Hematopoietic multipotent progenitor cell treated with erythropoietin and hydrocortisone succinate and interleukin-3 and kit ligand, for 17 days (in vitro differentiated cells): Measurements from ENCODE around the gene UNCX.

Experiments used
- DNase-seq: peaks from one replicate; pipeline ENCODE4 v3.0.0-alpha.2; 2015; ENCODE audit warnings: low spot score

UNCX gene

DNA sequence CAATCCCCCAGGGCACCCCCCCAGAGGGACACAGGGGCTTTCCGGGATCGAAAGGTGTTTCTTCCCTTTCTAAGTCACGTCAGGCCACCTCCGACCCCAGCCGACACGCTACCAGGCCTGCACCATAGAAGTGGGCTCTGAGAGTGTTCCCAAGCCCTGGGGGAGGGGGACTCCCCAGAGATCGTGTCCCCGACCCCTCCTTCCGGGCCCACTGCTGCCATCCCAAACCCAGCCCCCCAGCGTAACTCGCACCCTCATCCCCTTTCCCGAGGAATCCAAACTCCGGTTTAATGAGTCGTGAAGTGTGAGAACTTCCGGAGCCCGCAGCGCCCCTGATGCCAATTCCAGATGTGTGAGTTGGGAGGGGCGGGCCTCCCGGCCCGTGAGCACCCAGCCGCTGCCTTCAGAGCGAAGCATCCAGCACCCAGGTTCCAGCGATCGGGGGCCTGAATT lies 11.3 kb downstream of the UNCX start:
- no peak for DNase-seq

DNA sequence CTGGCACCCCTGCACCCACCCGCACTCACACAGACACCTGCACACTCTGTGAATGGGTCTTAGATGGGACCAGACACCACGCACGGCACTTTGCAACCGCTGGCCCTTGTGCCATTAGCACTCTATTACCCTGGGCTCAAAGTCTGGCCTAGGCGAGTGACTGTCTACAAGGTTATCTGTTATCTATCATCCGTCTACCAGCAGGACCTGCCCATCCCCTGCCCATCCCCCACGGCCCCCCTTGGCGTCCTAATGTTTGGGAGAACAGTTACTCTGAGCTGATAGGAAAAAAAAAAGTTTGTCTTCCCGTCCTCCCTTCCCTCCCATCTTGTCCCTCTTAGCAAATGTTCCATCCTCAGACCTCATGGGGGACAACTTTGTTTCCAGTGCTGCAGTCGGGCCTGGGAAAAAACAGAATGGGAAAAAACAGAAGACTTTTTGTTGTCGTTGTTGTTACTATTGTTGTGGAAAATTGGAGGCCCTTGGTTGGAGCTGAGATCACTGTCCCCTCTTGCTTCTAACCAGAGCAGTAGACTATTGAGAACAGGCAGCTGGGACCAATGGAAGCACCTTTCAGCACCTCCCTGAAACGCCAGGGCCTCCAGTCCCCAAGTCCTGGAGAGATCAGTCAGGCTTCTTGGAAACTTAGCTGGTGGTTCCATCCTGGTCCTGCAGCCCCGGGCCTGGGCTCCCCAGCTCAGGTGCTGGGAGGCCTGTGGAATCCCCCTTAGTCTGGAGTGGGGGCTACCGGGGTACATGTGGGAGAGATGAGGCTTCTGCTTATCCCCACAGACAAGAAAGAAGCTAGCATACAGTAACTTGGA lies 12.2 kb downstream of the UNCX start:
- no peak for DNase-seq

DNA sequence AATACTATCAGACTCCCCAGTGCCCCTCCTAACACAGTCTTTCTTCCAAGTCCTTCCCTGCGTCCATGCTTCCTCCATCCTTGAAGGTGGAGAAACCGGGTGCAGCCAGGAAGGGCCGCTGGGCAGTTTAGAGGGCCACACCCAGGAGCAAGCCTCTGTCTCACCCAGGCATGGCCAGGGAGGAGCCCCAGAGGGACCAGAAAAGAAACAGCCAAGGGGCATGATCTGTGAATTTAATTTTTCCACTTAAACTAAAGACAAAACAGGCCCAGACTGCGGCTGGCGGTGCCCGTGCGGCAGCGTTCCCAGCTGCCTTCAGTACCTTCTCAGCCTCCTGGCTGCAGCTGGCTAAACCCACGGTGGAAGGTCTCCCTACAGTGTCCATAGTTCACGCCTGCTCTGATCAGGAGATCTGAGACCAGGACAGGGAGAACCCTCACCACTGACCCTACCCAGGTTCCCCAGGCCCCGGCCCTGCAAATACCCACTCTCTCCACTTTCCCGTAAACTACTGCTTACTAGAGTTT lies 12.9 kb downstream of the UNCX start:
- no peak for DNase-seq

DNA sequence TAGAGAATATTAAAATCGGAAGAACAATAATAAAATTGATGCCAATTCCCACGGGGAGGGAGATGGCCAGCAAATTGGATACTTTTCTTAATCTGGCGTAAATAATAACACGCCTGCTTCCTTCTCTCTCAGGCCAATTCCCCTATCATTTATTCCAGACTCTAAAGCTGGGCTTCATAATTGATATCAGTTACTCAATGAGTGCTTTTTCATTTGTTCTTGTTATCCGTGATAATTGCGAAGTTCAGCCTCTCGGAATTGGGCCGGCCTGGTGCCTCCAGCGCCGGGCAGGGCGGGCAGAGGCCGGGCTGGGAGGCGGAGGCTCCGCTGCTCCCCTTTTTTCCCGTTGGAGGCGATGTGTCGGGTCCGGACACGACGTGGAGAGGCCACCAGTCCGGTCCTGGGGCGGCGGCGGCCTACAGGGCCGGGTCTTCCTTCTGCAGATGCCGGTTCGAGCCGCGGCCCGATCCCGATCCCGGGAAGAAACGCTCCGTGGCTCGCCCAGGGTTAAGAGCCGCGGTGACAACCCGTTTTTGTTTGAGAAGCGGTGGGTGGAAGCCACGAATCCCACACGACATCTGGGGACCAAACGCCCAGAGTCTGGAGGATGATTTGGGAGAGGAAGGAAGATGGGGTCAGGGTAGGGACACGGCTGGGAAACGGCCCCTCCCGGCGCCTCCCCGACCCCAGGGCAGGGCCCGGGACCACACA lies 13.6 kb downstream of the UNCX start:
- no peak for DNase-seq

DNA sequence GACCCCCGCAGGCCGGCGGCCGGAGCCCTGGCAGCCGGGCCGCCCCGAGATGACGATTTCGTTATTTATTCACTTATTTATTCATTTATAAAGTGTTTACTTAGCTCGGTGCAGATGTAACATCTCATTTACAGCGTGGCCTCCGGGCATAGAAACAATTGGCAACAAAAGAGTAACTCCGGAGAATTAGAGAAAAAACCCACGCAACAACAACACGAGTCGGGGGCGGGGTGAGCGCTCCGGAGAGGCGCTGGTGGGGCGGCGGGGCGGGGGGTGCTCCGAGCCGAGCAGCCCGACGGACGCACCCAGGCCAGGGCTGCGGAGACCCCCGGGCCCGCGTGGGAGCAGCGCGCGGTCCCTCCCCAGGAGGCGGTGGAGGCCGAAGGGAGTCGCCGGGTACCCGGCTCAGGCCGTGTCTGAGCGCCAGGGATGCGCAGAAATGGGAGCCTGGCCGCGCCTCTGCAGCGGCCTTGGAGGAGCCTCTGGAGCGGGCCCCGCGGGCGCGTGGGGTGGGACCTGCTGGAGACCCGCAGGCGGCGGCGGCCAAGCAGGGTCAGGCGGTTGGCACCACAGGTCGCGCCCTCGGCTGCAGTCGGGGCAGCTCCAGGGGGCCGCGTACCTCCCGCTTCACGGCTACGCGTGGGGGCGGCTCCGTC lies 14.3 kb downstream of the UNCX start:
- DNase-seq, result no peak

DNA sequence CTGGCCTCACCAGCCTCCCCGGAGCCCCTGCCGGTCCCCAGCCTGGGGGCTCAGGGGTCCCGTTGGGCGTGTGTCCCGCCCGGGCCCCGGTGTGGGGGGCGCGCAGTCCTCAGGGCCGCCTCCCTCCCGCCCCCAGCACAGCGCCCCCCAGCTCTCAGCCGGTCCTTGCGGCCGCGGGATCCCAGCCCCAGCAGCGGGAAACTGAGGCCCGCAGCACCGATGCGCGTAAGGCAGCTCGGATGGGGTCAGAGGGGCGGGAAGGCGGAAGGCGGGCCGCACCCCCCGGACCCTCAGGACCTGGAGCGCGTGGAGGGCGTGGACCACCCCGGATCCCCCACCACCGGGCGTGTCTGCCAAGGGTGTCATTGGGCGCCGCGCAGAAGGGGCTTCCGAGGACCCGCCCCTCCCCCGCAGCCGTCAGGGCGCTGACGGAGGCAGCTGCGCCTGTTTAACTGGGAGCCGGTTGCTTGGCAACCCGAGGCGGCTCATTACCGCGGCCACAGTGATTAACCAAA lies 14.9 kb downstream of the UNCX start:
- DNase-seq, result no peak

DNA sequence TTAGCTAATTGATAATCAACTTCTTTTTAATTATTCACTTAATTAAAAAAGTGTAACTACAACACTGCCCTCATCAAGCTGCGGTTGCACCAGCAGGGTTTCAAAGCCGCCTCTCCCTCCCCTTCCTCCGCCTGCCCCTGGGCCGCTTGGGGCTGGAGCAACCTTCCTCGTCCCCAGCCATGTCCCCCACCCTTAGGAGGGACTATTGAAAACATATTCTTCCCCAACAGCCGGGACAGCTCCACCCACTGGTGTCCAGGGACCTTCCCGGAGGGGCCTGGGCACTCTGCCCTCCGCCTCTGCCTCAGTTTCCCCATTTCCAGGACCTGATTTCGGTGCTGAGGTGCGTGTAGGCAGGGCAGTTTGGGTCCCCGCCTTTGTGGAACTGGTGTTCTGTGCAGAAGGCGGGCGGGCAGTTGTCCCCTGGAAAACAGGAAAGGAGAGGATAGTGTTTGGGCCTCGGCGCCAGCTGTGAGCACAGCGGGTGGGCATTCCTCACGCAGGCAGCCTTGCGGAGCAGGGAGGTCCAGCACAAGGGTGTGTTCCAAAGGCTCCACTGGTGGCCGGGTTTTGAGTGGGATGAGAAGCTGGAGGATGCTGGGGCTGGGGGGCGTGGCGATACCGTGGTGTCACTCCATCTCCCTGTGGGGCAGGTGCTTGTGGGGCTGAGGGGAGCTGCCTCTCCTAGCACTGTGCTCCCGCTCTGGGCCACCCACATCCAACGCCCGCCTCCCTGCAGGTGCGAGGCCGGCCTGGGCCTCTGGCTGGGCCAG lies 15.7 kb downstream of the UNCX start:
- DNase-seq, result no peak

DNA sequence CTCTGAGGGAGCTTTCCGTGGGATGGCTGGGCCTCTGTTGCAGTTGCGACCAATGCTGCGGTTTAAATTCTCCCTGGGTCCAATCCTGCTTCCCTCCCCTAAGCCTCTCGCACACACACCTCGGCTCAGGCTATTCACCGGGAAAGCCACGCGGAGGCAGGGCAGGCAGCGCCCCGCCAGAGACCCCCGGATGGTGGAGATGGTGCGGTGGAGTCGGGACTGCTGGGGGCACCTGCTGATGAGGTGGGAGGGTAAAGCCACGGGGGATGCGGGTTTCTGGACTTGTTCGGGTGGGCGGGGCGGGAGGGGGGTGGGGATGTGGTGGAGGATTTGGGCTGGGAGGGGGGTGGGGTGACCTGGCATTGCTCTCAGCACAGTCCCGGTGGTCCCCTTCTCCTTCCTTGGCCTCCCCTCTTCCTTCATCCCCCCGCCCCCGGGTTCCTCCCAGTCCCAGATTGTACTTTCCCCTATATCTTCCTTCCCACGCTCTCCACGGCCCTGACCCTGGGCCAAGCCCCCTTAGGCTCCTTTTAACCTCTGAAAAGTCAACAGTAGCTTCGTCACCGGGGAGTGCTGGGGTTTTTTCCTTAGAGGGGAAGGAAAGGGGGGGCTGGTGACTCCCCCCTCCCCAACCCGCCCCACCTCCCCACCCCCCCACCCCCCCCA lies 16.4 kb downstream of the UNCX start:
- no peak for DNase-seq

DNA sequence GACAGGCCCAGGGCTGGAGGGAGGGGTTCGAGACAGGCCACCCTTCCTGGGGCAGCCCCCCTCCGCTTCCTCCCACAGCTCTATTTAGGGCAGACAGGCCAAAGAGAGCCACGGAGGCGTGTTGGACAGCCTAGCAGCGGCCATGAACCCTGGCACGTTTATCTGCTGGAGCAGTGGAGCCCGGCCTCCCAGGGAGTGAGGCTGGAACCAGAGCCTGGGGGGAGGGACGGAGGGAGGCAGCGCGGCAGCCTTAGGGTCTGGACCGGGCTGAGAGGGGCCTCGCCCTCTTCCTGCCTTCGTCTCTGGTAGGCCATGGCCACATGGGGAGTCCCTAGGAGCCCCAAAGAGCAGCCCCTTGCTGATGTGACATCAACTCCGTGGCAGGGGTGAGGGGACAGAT lies 17.1 kb downstream of the UNCX start:
- no peak for DNase-seq

DNA sequence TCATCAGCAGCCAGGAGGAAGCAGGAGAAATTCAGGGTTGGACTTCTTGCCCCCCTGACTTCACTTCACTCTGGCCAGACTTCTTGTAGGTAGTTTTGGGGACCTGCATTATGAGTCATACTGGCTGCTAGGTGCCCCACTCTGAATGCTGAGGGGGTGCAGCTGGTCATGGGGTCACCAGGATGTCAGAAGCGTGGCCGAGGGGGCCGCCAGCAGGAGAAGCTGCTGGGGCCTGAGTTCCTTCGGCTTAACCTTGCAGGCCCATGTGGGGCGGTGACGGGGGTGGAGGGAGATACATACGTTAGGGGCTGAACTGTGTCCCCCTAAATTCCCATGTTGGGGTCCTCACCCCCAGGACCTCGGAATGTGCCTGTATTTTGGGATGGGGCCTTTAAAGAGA lies 18.2 kb downstream of the UNCX start:
- DNase-seq, result no peak

DNA sequence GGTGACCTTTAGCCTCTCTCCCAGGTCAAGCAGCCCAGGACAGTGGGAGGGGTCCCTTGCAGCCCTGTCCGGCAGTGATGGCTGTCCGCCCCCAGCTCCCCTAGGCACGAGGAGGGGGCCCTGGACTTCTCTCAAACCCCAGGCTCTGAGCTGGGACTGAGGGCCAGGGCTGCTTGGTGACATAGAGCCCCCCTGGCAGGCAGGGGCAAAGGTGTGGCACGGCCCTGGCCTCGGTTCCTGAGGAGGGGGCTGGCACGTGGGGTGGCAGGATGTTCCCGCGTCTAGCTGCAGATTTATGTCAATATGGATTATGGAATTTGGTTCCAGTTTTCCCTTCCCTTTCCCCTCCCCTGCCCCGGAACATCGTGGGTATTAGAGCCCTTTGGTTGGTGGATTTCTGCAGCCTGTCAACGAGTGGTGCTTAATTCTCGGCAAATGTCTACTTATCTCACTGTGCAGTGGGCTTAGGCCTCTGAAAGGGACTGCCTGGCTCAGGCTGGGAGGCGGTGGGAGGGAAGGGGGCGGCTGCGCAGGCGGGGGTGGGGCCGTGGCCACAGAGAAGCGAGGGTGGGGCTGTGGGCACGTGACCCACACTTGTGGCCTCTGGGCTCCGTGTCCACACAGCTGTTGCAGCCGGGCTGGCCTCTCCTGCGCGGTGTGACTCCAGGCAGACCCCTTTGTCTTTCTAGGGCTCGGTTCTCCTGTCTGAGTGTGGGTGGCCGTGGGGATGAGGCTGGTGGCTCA lies 19.3 kb downstream of the UNCX start:
- no peak for DNase-seq

DNA sequence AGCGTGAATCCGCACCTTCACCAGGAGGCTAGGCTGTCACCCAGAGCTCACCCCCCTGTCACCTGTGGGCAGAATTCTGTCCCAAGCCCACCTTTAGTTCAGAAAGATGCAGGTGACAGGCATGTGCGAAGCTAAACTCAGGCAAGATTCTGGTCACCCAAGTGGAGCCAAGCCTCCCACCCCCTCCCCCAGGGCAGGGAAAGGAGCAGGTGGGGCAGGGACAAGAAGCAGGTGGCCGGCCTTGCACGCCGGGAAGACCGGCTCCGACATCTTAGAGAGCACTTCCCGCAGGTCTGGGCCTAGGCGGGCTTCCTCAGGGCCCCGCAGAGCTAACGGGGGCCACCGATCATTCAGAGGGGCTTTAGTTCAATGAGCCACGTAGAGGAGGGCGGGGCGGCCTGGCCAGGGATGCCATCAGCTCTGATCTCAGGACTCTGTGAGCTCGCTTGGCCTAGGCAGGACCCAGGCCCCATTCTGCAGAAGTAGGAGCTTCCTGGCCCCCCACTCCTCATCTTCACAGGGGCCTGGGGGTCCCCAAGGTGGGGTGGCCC lies 19.9 kb downstream of the UNCX start:
- DNase-seq, result no peak

DNA sequence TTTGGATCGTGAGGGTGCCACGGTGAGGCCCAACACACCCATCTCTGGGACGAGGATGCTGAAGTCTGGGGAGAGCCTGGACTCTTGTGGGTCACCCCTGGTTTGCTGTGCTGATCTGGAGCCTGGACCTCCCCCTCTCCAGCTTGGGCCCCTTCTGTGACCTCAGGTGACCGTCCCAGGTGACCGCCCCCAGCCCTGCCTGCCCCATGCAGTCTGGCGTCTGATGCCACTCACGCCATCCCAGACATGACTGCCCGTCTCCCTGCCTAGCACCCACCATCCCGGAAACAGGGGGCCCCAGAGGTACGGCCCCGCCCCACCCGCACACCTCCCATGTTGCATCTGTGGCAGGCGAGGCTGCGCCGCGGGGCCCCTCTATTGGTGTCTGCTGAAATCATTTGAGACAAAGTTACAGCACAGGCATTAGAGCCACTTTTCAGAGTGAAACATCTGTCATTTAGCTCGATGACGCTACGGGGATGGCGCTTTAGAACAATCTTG lies 21.1 kb downstream of the UNCX start:
- no peak for DNase-seq

DNA sequence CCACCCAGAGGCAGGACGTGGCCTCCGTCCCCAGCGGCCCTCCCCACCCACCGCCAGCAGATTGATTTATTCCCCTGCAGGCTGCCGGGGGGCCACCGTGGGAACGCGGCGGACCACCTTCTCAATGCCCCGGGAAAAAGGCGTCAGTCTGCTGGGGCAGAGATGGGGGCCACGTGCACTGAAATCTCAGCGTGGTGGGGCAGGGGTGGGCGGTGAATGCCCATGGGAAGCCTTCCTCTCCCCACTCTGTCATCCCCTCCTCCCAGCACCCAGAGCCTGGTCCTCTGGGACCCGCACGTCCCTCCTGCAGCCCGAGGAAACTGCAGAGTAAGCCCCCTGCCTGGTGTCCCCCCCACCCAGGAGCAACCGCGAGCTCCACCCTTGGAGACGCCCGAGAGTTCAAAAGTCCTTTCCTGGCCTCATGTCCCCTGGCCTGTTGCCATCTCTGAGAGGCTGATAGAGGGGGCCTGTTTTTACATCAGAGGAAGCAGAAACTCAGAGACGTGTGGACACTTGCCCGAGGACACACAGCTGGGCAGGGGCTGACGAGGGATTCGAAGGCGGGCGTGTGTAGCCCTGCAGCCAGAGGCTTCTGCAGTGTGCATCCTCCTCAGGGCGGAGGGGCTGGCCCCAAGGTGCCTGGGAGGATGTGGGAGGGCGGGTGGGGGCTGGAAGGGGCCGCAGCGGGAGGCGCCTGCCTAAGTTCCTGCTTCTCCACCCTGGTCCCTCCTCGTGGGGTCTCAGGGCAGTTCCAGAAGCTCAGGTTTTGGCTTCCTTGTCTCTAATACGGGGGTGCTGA lies 21.8 kb downstream of the UNCX start:
- DNase-seq, result no peak

DNA sequence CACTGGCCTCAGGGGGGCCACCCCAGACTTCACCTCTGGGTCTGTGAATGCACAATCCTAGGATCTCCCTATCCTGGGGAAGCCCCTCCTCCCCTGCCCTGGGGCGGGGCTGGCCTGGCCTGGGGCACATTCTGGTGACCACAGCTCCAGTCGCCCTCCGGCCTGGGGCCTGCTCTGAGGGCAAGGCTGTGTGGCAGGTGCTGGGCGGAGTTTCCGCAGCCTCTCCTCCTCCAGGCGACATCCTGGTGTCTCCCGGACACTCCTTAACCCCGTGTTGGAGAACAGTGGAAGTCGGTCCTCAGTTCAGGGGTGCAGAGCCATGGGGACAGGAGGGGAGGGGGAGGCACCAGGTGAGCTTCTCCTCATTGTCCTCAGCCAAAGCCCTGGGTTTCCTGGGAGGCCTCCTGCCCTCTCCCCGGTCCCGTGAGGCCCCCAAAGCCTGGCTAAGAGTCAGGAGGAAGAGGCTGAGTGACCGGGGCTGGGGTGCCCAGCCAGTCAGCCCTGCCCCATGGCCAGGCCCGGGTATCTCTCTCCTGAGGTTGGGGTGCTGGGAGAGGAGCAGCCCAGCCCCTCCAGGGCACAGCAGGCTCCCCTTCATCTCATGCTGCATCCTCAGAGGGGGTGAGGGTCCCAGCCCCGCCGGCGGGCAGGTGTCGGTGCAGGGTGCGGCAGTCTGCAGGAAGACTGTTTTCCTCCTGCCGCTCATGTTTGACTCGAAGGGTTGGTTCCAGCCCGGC lies 22.6 kb downstream of the UNCX start:
- no peak for DNase-seq

DNA sequence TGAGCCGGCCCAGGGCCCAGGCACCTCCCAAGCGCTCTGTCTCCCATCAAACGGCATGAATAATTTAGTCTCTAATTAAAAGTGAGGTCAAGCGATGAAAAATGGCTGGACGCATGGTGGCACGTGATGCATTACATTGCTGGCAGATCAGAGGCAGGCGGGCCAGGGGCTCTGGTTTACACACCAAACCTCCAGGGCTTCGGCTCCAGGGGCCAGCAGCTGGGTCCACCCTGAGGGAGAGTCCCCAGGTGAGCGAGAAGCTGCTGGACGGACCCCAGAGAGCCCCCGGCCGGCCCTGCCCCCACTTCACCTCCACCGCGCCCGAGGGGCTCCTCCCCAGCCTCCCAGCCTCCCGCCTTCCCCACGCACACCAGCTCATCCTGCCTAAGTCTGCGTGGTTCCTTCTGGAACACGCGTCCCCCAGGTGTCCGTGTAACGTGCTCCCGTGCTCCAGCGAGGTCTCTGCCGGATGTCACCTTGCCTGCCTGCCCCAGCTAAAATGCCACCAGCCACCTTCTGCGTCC lies 23.2 kb downstream of the UNCX start:
- no peak for DNase-seq

DNA sequence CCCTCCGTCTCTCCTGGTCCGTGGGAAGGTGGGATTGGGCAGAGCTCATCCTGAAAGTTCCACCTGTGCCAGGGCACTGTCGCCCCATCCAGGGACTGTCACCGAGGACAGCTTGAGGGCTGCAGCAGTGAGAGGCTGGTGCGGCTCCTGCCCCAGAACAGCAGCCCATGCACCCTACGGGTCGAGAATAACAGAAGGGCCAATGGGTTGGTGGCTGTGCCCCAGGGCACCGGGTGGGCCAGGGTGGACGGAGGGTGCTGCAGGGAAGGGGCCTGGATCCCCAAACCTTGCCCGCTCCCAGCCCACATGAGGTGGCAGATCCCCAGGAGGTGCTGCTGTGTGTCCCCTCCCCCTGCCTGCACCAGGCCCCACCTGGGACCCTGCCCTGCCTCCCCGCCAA lies 23.9 kb downstream of the UNCX start:
- no peak for DNase-seq

DNA sequence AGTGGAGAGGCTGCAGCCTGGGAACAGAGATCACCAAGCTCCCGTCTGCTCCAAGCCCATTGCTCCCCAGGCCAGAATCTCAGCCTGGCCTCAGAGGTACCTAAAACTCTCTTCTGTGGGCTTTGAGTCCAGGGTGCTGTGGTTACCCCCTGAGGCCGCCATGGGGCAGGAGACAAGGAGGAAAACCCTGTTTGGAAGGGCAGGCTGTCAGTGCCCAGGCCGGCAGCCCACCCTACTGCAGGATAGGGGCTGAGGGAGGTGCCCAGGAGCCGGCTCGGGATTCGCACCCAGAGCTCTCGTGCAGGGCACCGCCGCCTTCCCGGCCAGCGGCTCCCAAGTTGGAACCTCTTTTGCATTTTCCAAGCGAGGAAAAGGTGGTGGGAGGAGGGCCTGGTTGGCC lies 24.5 kb downstream of the UNCX start:
- DNase-seq, result no peak
